Mesothelial cell of epicardium (in vitro differentiated cells): ENCODE results near the gene DUSP18. TPM values are rescaled to one million over a fixed set of nuclear protein-coding genes. Genes with fewer than 3 reads are reported as not detected.

ENCODE experiments used
- DNase-seq, 2 experiments: peaks; one replicate each; pipeline ENCODE4 v3.0.0; 2021; ENCODE audit warnings: low spot score in 2 of 2; ENCODE audit not compliant: unreplicated experiment in 2 of 2
- H3K27ac Mint-ChIP-seq: 2 replicates; pipeline ENCODE4 v1.8.0; 2021; ENCODE audit warnings: mixed read lengths
- H3K27me3 Mint-ChIP-seq: 2 replicates; pipeline ENCODE4 v1.8.0; 2021; ENCODE audit warnings: low read depth, mixed read lengths
- H3K36me3 Mint-ChIP-seq: 2 replicates; pipeline ENCODE4 v1.8.0; 2021; ENCODE audit warnings: mixed read lengths
- H3K4me1 Mint-ChIP-seq: 2 replicates; pipeline ENCODE4 v1.8.0; 2021; ENCODE audit warnings: mixed read lengths
- H3K4me3 Mint-ChIP-seq: 2 replicates; pipeline ENCODE4 v1.8.0; 2021; ENCODE audit warnings: mild to moderate bottlenecking, moderate library complexity, mixed read lengths
- H3K9me3 Mint-ChIP-seq: 2 replicates; pipeline ENCODE4 v1.8.0; 2021; ENCODE audit warnings: mixed read lengths
- CTCF ChIP-seq: fragments of 200-600 bp; sonication (generic); IDR thresholded peaks from one replicate; pipeline ENCODE4 v1.5.0; 2021; ENCODE audit warnings: antibody characterized with exemption; ENCODE audit not compliant: unreplicated experiment
- total RNA-seq: library from RNA; stranded (reverse); gene quantifications from 3 replicates; pipeline ENCODE4 v1.2.1, GENCODE V29; 2021

Gene DUSP18
- total RNA-seq, 1 donor from 2014 or later = 6.2 TPM

- TF ChIP-seq CTCF = no peak
- no peak overlapping the region for H3K4me3 Mint-ChIP-seq
- no peak overlapping the region for H3K27ac Mint-ChIP-seq
- peaks cover 11% of the 10 kb centered on the region for H3K36me3 Mint-ChIP-seq
- no peaks in the 10 kb centered on the region for H3K27me3 Mint-ChIP-seq
- H3K4me1 Mint-ChIP-seq = no peaks in the 10 kb centered on the region
- no peaks in the 10 kb centered on the region for H3K9me3 Mint-ChIP-seq
- DNase-seq = no peak
Observed at GRCh38 chr22:30617819-30618218, 49.9 kb downstream of the DUSP18 start.

- Mint-ChIP-seq H3K27me3 (no peaks in the 10 kb centered on the region), H3K9me3 (no peaks in the 10 kb centered on the region), H3K36me3 (peaks cover 10% of the 10 kb centered on the region), H3K4me3 (no peak overlapping the region), H3K4me1 (no peaks in the 10 kb centered on the region), H3K27ac (no peak overlapping the region)
- DNase-seq = no peak
- no peak for TF ChIP-seq CTCF
Observed at GRCh38 chr22:30615543-30615954, 52.1 kb downstream of the DUSP18 start.

- no peaks in the 10 kb centered on the region for H3K9me3 Mint-ChIP-seq
- TF ChIP-seq CTCF = no peak
- H3K36me3 Mint-ChIP-seq = peaks cover 10% of the 10 kb centered on the region
- H3K27me3 Mint-ChIP-seq = no peaks in the 10 kb centered on the region
- DNase-seq = no peak
- no peak overlapping the region for H3K4me3 Mint-ChIP-seq
- H3K4me1 Mint-ChIP-seq = no peaks in the 10 kb centered on the region
- no peak overlapping the region for H3K27ac Mint-ChIP-seq
Observed at GRCh38 chr22:30614879-30615278, 52.8 kb downstream of the DUSP18 start.

GRCh38 chr22:30614268-30614667 lies 53.4 kb downstream of the DUSP18 start:
- no peak overlapping the region for H3K4me3 Mint-ChIP-seq
- no peak for TF ChIP-seq CTCF
- peaks cover 10% of the 10 kb centered on the region for H3K36me3 Mint-ChIP-seq
- DNase-seq = no peak
- peaks cover 2% of the 10 kb centered on the region for H3K4me1 Mint-ChIP-seq
- no peaks in the 10 kb centered on the region for H3K9me3 Mint-ChIP-seq
- no peak overlapping the region for H3K27ac Mint-ChIP-seq
- H3K27me3 Mint-ChIP-seq = no peaks in the 10 kb centered on the region

GRCh38 chr22:30612789-30613188 lies 54.9 kb downstream of the DUSP18 start:
- Mint-ChIP-seq H3K36me3 (peaks cover 10% of the 10 kb centered on the region), H3K27ac (no peak overlapping the region), H3K4me1 (peaks cover 10% of the 10 kb centered on the region), H3K27me3 (no peaks in the 10 kb centered on the region), H3K4me3 (no peak overlapping the region), H3K9me3 (no peaks in the 10 kb centered on the region)
- DNase-seq = no peak
- no peak for TF ChIP-seq CTCF

Other genes starting within 250 kb of the DUSP18 start
- gene MTFP1, start 242.1 kb downstream of the DUSP18 start, total RNA-seq = 5.9 to 8.2 TPM (median 7.3 TPM) in 3 replicates
- not detected in 3 replicates for gene SEC14L3, start 195.9 kb downstream of the DUSP18 start, total RNA-seq
- gene SEC14L4, start 162.2 kb downstream of the DUSP18 start, total RNA-seq = 0.11 to 0.36 TPM (median 0.20 TPM) in 3 replicates
- gene SEC14L6, start 121.1 kb downstream of the DUSP18 start, total RNA-seq = 2.0 to 2.3 TPM (median 2.1 TPM) in 3 replicates
- 0.36 to 0.81 TPM (median 0.40 TPM) in 3 replicates for gene GAL3ST1, start 93.2 kb downstream of the DUSP18 start, total RNA-seq
- 66.5 to 68.2 TPM (median 68.1 TPM) in 3 replicates for gene PES1, start 76.0 kb downstream of the DUSP18 start, total RNA-seq
- 15.3 to 15.5 TPM (median 15.4 TPM) in 3 replicates for gene TCN2, start 60.7 kb downstream of the DUSP18 start, total RNA-seq
- gene SLC35E4, start 32.1 kb downstream of the DUSP18 start, total RNA-seq = 4.1 to 4.3 TPM (median 4.1 TPM) in 3 replicates
- 13.0 to 15.8 TPM (median 15.8 TPM) in 3 replicates for gene OSBP2, start 27.0 kb upstream of the DUSP18 start, total RNA-seq